ENCODE results near the gene PRKCZ. TPM values are rescaled to one million over a fixed set of nuclear protein-coding genes. Genes with fewer than 3 reads are reported as not detected.

PRKCZ gene
- total and polyA plus RNA-seq, 9 of the 15 experiments (the other 6 are each of a cell fraction or from before 2014, with no cell fraction given): 0.07 to 3.1 (median 1.3) TPM

GRCh38 chr1:2056955-2057590 is 6.9 kb downstream of the PRKCZ start:
- Histone ChIP-seq H3K36me3 (ENCODE audit: control insufficient read depth, insufficient read depth, low read length) (no peaks in the 10 kb centered on the region), H2AFZ (ENCODE audit: low read depth, low read length) (no peak overlapping the region), H3K9me1 (ENCODE audit: control insufficient read depth, insufficient read depth, low read length) (peaks cover 9% of the 10 kb centered on the region), H4K20me1 (replicated peaks; ENCODE audit: control insufficient read depth, insufficient read depth, low read length) (0 out of 2 replicates have a peak, but pooled peaks cover 5% of the 10 kb centered on the region), H3K4me3 (no peak overlapping the region), H3K27me3 (ENCODE audit: control insufficient read depth in 2 of 2, insufficient read depth in 2 of 2, low read length in 2 of 2) (peaks cover 27 to 69% of the 10 kb centered on the region in 2 experiments), H3K27ac (ENCODE audit: extremely low read depth, low read depth, low read length) (no peak overlapping the region), H3K9me3 (replicated peaks; ENCODE audit: control insufficient read depth, insufficient read depth, low read depth, low read length) (no peaks in the 10 kb centered on the region), H3K9ac (ENCODE audit: insufficient read depth in 1 of 2, low read depth in 2 of 2, low read length in 2 of 2) (no peak overlapping the region), H3K4me2 (ENCODE audit: insufficient read depth, low read length) (no peak overlapping the region), H3K79me2 (ENCODE audit: control insufficient read depth, insufficient read depth, low read length) (no peaks in the 10 kb centered on the region), H3K4me1 (replicated peaks in 1 of 2; ENCODE audit: control insufficient read depth in 2 of 2, insufficient read depth in 2 of 2, low read length in 2 of 2) (peaks cover 0 to 47% of the 10 kb centered on the region in 2 experiments; a peak in 2 of 5 replicates)
- BruUV-seq (replicated peaks): no TSS peak
- TF ChIP-seq, protein P1, sequence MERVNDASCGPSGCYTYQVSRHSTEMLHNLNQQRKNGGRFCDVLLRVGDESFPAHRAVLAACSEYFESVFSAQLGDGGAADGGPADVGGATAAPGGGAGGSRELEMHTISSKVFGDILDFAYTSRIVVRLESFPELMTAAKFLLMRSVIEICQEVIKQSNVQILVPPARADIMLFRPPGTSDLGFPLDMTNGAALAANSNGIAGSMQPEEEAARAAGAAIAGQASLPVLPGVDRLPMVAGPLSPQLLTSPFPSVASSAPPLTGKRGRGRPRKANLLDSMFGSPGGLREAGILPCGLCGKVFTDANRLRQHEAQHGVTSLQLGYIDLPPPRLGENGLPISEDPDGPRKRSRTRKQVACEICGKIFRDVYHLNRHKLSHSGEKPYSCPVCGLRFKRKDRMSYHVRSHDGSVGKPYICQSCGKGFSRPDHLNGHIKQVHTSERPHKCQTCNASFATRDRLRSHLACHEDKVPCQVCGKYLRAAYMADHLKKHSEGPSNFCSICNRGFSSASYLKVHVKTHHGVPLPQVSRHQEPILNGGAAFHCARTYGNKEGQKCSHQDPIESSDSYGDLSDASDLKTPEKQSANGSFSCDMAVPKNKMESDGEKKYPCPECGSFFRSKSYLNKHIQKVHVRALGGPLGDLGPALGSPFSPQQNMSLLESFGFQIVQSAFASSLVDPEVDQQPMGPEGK (CRISPR knock-in tag; IDR thresholded peaks at IDR 0.05; ENCODE audit: borderline replicate concordance): no peak
- TF ChIP-seq NFIC (IDR thresholded peaks at IDR 0.05): 0 out of 2 replicates have a peak, but pooled peaks have one; percentile 16
- DNase-seq (ENCODE audit: extremely low read depth in 1 of 4, low spot score in 3 of 4): no peak
- intact Hi-C loops (cut with micrococcal nuclease): no loop called here
- 15% methylated on average over 25 of the region's 25 CpGs for WGBS (ENCODE audit: insufficient coverage, low coverage, missing lambda C conversion rate)
- ChIA-PET POLR2A (interaction anchor here (0.5 to 1.0 kb wide), 2 partner anchors 13 to 22 kb away, joined by 3 read pairs; no protein-coding TSS in a partner anchor), CTCF (ENCODE audit: low intra/inter-chr PET ratio) (no interaction called here)
- ATAC-seq: no peak
- in situ Hi-C loops (cut with MboI): no loop called here
- FAIRE-seq: no peak
